GM12875 (cell line): ENCODE results near the gene ADAMTS7.
"Not testable (repeated sequence)": the region's sequence is repeated elsewhere in the genome, so short reads cannot be mapped to it uniquely, and the experiment has no call there.

Experiments
- H3K4me3 ChIP-seq: one replicate; pipeline ENCODE4 v1.5.1; 2011; ENCODE audit warnings: low read depth, low read length, control low read depth
- TF ChIP-seq, protein P1 (sequence below): IDR thresholded peaks from 2 replicates; pipeline ENCODE4 v1.5.1; 2011; ENCODE audit warnings: low read depth, mild to moderate bottlenecking, control low read depth, inconsistent platforms, low read length, moderate library complexity, borderline replicate concordance; ENCODE audit not compliant: insufficient read depth

Gene ADAMTS7

DNA sequence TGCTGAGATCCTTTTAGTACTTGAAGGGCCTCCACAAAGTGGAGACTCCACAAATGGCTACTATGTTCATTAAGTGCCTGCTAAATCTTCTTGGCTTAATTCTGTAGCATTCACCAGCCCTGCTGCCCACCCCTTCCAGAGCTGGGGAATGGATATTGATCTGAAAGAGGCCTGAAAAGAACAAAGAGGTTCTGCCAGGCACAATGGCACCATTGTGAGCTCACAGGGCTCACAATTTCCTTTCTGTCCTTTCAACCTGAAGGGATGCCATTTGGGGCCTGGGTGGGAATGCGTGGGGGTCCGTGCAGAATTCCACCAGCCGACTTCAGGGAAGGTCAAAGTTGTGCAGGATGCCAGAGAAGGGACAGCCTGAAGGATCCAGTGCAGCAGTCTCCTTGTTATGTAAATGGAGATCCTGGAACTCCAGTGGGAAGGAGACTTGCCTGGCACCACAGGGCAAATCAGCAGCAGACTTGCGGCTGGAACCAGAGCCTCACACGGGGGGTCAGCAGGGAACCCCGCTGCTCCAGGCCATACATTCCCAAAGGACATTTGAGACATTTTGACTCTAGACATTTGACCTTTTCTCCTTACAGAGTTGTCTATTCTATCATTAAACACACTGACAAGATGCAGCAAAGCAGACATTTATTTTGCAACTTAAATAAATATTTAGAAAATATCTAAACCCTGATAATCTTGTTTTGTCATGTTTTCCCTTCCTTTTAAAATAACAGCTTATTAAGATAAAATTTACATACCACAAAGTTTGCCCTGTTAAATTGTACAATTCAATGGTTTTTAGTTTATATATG is 39.9 kb upstream of the ADAMTS7 start:
- TF ChIP-seq, protein P1, sequence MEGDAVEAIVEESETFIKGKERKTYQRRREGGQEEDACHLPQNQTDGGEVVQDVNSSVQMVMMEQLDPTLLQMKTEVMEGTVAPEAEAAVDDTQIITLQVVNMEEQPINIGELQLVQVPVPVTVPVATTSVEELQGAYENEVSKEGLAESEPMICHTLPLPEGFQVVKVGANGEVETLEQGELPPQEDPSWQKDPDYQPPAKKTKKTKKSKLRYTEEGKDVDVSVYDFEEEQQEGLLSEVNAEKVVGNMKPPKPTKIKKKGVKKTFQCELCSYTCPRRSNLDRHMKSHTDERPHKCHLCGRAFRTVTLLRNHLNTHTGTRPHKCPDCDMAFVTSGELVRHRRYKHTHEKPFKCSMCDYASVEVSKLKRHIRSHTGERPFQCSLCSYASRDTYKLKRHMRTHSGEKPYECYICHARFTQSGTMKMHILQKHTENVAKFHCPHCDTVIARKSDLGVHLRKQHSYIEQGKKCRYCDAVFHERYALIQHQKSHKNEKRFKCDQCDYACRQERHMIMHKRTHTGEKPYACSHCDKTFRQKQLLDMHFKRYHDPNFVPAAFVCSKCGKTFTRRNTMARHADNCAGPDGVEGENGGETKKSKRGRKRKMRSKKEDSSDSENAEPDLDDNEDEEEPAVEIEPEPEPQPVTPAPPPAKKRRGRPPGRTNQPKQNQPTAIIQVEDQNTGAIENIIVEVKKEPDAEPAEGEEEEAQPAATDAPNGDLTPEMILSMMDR = no peak
- H3K4me3 ChIP-seq = no peak overlapping the region

DNA sequence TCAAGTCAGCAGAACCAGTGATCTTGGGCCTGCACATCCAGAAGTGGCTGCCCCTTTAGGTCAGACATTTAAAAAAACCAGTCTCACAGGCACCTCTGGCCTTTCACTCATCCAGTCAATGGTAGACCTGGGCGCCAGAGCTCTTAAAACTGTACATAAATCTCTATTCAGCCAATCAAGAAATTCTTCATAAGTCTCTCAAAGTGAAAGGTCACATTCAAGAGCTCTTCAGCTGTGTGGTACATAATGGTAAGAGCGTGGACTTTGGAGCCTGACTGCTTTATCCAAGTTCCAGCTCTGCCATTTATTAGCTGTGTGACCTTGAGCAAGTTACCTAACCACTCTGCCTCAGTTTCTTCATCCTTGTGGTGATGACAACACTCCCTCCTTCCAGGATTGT is 39.1 kb upstream of the ADAMTS7 start:
- TF ChIP-seq, protein P1 = no peak

GRCh38 chr15:78847387-78847906 is 36.2 kb upstream of the ADAMTS7 start:
- H3K4me3 ChIP-seq = not testable (repeated sequence)

More for the DNA sequence above, 39.1 kb upstream of the ADAMTS7 start:
- no peak overlapping the region for H3K4me3 ChIP-seq

DNA sequence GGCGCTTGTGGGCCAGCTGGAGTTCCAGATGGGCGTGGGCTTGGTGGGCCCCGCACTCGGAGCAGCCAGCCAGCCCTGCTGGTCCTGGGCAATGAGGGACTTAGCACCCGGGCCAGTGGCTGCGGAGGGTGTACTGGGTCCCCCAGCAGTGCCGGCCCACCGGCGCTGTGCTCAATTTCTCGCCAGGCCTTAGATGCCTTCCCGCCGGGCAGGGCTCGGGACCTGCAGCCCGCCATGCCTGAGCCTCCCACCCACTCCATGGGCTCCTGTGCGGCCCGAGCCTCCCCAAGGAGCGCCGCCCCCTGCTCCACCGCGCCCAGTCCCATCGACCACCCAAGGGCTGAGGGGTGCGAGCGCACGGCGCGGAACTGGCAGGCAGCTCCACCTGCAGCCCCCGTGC is 35.6 kb upstream of the ADAMTS7 start:
- H3K4me3 ChIP-seq = not testable (repeated sequence)

- no peak overlapping the region for H3K4me3 ChIP-seq
- TF ChIP-seq, protein P1 = no peak
Observed at GRCh38 chr15:78842519-78842918, 31.3 kb upstream of the ADAMTS7 start.

DNA sequence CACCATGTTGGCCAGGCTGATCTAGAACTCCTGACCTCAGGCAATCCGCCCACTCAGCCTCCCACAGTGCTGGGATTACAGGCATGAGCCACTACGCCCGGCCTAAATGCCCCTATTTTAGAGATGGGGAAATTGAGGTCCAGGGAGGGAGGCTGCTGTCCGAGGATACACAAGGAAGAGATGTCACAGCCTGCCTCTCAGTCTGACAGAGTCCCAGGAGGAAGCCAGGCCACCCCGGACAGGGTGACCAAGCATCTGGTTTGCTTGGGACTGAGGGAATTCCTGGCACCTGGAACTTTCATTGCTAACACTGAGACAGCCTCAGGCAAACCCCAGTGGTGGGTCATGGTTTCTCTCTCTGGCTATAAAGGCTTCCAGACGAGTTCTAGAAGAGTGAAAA is 30.6 kb upstream of the ADAMTS7 start:
- no peak overlapping the region for H3K4me3 ChIP-seq
- TF ChIP-seq, protein P1 = no peak

DNA sequence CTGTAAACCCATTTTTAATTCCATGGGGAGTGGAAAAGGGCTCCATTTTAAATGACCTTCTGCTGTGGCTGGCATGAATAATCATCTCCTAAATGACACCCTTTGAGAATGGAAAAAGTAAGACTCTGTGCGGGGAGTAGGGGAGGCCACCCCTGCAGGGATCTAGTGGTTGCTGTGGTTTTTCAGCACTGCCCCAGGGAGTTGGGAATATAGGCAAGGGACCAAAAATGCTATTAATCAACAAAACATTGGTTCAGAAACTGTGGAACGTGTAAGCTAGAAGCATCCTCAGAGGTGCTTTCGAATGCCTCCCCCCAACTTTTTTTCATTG is 30.1 kb upstream of the ADAMTS7 start:
- H3K4me3 ChIP-seq = no peak overlapping the region
- TF ChIP-seq, protein P1 = no peak

GRCh38 chr15:78840661-78841375 is 29.6 kb upstream of the ADAMTS7 start:
- no peak overlapping the region for H3K4me3 ChIP-seq
- TF ChIP-seq, protein P1 = no peak

GRCh38 chr15:78839151-78839550 is 27.9 kb upstream of the ADAMTS7 start:
- H3K4me3 ChIP-seq = not testable (repeated sequence)
